IPS DF 19.7 (cell line): ENCODE data around the gene PBX3.

Experiments
- DNase-seq: peaks from one replicate; pipeline ENCODE4 v3.0.0-alpha.2; 2013; ENCODE audit warnings: low read depth, low spot score

PBX3 gene

GRCh38 chr9:125748446-125749099, 1.4 kb downstream of the PBX3 start:
- no peak for DNase-seq

GRCh38 chr9:125749287-125749935, 2.2 kb downstream of the PBX3 start:
- no peak for DNase-seq

GRCh38 chr9:125749951-125750626, 2.9 kb downstream of the PBX3 start:
- no peak for DNase-seq

- DNase-seq: no peak
These were observed 3.4 kb downstream of the PBX3 start for GRCh38 chr9:125750627-125751011.

GRCh38 chr9:125752070-125752628, 5.0 kb downstream of the PBX3 start:
- no peak for DNase-seq

- no peak for DNase-seq
These were observed 6.9 kb downstream of the PBX3 start for GRCh38 chr9:125754096-125754495.

- DNase-seq: no peak
These were observed 8.2 kb downstream of the PBX3 start for GRCh38 chr9:125755340-125755739.

GRCh38 chr9:125756518-125756917, 9.3 kb downstream of the PBX3 start:
- no peak for DNase-seq

- no peak for DNase-seq
These were observed 10.7 kb downstream of the PBX3 start for GRCh38 chr9:125757834-125758233.

- DNase-seq: no peak
These were observed 12.0 kb downstream of the PBX3 start for GRCh38 chr9:125758986-125759763.

- no peak for DNase-seq
These were observed 12.6 kb downstream of the PBX3 start for GRCh38 chr9:125759764-125760129.

- DNase-seq: no peak
These were observed 13.4 kb downstream of the PBX3 start for GRCh38 chr9:125760537-125760936.

GRCh38 chr9:125761676-125762450, 14.7 kb downstream of the PBX3 start:
- DNase-seq: no peak

- no peak for DNase-seq
These were observed 16.2 kb downstream of the PBX3 start for GRCh38 chr9:125763394-125763801.

GRCh38 chr9:125764198-125764597, 17.0 kb downstream of the PBX3 start:
- DNase-seq: no peak

GRCh38 chr9:125766468-125767221, 19.5 kb downstream of the PBX3 start:
- DNase-seq: no peak

- DNase-seq: no peak
These were observed 20.2 kb downstream of the PBX3 start for GRCh38 chr9:125767349-125767748.

- no peak for DNase-seq
These were observed 21.6 kb downstream of the PBX3 start for GRCh38 chr9:125768803-125769202.

GRCh38 chr9:125771037-125771436, 23.9 kb downstream of the PBX3 start:
- no peak for DNase-seq

GRCh38 chr9:125772740-125773139, 25.6 kb downstream of the PBX3 start:
- DNase-seq: no peak
